ENCODE data around the gene HIPK2. TPM values are rescaled to one million over a fixed set of nuclear protein-coding genes. Genes with fewer than 3 reads are reported as not detected.

The HIPK2 gene
- total and polyA plus RNA-seq, 10 of the 15 experiments (the other 5 are each of a cell fraction or from before 2014, with no cell fraction given), result 1.7 to 39.0 (median 9.4) TPM

GRCh38 chr7:139571651-139572050 is 206.1 kb downstream of the HIPK2 start:
- SMC1A ChIA-PET (ENCODE audit: uncharacterized antibody, unreplicated experiment), result no interaction called here
- Histone ChIP-seq H3K36me3 (ENCODE audit: control insufficient read depth in 2 of 2, insufficient read depth in 2 of 2, low read length in 1 of 2) (peaks cover 0 to 3% of the 10 kb centered on the region in 2 experiments), H3K4me2 (ENCODE audit: control insufficient read depth, insufficient read depth) (no peak overlapping the region), H3K79me2 (ENCODE audit: control insufficient read depth, insufficient read depth, low read length) (no peaks in the 10 kb centered on the region), H3K4me1 (ENCODE audit: control insufficient read depth, insufficient read depth, low read length) (no peaks in the 10 kb centered on the region), H3K9me3 (replicated peaks; ENCODE audit: control insufficient read depth, insufficient read depth, low read length) (no peaks in the 10 kb centered on the region), H3K27me3 (replicated peaks in 1 of 2; ENCODE audit: control insufficient read depth in 2 of 2, insufficient read depth in 2 of 2, low read length in 1 of 2) (no peaks in the 10 kb centered on the region), H4K20me1 (ENCODE audit: control insufficient read depth, insufficient read depth) (no peaks in the 10 kb centered on the region), H3K9ac (ENCODE audit: control insufficient read depth, insufficient read depth, low read length) (no peak overlapping the region), H2AFZ (ENCODE audit: control insufficient read depth, low read depth, low read length) (no peak overlapping the region), H3K4me3 (no peak overlapping the region), H3K27ac (ENCODE audit: control insufficient read depth, insufficient read depth) (no peak overlapping the region)
- WGBS (ENCODE audit: insufficient coverage, insufficient replicate concordance, low lambda C conversion rate, missing lambda C conversion rate), result 99% methylated on average over 20 of the region's 20 CpGs
- no peak for FAIRE-seq
- no peak for DNase-seq (ENCODE audit: low read depth, low spot score)
- no peak for ATAC-seq
- intact Hi-C loops (cut with micrococcal nuclease; ENCODE audit: unreplicated experiment) (no loop called here), in situ Hi-C loops (cut with MboI) (no loop called here)
- TF ChIP-seq JUNB (IDR thresholded peaks at IDR 0.05), result no peak
- no peak for TF ChIP-seq CBFB (IDR thresholded peaks at IDR 0.05; ENCODE audit: low read depth)
- TF ChIP-seq ASH2L (IDR thresholded peaks at IDR 0.05; ENCODE audit: borderline replicate concordance, low read depth), result no peak
- no peak for TF ChIP-seq EZH2 (IDR thresholded peaks at IDR 0.05; ENCODE audit: borderline replicate concordance, control insufficient read depth, low read depth, low read length)
- TF ChIP-seq CREB1 (IDR thresholded peaks at IDR 0.05; ENCODE audit: low read depth), result no peak
- no peak for TF ChIP-seq ELK1 (IDR thresholded peaks at IDR 0.05; ENCODE audit: low read depth, low read length)
- TF ChIP-seq, protein P1, sequence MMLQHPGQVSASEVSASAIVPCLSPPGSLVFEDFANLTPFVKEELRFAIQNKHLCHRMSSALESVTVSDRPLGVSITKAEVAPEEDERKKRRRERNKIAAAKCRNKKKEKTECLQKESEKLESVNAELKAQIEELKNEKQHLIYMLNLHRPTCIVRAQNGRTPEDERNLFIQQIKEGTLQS (IDR thresholded peaks at IDR 0.05; ENCODE audit: borderline replicate concordance, extremely low read depth, low read depth, low read length), result no peak
- POLR2A ChIA-PET, result no interaction called here
- no TSS peak for BruUV-seq (replicated peaks)
- CTCF ChIA-PET, result interaction anchor here (0.6 kb wide), 1 partner anchor 328 kb away, joined by 3 read pairs; no protein-coding TSS in a partner anchor
- RAD21 ChIA-PET (ENCODE audit: unreplicated experiment), result no interaction called here

Data from GM12878 (cell line).